Activated T-cell treated with anti-CD3 and anti-CD28 coated beads for 48 hours (primary cell): Measurements from ENCODE around the gene ADGRL3.

Experiments used
- DNase-seq: peaks from one replicate; pipeline ENCODE4 v3.0.0-alpha.2; 2020; ENCODE audit warnings: low read depth

ADGRL3 gene

DNA sequence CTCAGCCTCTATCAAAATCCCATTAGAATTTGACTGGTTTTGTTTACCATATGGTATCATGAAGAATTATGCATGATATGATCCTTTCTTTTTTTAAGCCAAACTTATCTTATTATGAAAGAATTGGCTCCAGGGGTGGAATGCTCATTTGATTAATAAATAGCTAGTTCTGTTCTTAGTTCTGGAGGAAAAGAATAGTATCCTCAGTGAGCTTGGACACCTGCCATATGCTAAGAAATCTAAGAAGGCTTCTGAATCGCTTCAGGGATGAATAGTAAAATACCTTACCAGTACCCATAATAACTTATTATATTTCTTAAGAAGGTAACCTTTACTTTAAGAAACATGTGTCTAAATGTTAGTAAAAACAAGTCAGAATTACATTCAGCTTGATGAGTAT, 803.6 kb downstream of the ADGRL3 start:
- DNase-seq, result no peak

DNA sequence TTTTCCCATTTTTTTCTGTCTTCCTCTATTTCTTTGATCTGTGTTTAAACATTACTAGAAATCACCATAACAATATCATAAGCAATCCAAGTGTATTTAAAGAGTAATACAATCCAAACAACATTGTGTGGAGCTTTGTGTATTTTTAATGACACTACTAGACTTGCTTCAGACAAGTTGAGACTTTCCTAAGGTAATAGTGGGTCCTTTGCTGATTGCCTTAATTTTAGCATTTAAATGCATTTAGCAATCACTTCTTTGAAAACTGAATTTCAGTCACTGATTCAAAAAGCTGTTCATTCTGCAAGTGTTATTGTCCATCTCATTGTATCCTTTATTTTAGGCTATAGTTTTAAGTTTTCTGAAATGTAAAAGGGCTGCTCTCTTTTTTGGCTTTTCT, 804.8 kb downstream of the ADGRL3 start:
- DNase-seq, result no peak

- no peak for DNase-seq
These were observed 806.0 kb downstream of the ADGRL3 start for GRCh38 chr4:62006108-62006507.

DNA sequence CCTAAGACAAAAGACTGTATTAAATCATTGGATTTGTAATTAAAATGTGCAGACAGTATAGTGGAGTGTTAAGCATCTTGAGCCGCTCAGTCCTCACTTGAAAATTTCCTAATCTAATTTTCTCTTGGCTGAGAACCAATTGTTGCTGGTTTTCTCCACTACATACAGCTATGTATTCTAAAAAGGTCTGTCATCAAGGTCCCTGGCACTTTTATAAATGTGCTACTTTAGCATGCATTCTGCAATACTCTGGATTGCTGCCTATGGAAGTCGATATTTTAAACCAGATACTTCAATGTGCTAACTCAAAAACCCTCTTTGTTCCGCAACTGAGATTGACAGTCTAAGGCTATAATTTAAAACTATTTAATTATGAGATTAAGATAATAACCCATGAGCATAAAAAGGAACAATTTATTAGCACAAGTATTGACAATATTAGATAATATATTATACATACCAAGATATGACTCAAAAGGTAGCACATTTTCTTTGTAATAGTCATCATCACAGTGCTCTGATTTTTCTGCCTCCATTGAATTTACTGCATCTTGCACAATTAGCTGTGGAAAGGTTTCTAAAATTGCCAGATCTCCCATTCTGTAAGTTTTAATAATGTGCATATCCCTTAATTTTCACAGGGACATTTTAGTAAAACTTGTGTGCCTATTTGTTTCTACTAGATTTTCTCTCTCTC, 815.1 kb downstream of the ADGRL3 start:
- no peak for DNase-seq

GRCh38 chr4:62018537-62018936, 818.4 kb downstream of the ADGRL3 start:
- DNase-seq, result no peak

DNA sequence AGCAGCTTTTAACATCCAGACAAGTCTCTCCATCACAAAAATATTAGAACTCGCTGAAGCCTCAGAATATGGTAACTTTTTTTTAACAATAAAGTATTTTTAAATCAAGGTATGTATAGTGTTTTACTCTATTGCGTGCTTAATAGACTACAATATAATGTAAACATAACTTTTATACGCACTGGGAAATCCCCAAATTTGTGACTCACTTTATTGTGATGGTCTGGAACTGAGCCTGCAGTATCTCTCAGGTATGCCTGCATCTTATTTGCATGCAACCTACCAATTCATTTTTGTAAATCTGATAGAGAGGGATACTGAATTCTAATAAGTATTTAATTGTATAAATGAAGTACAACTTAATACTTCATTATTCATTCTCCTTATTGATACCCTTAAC, 823.5 kb downstream of the ADGRL3 start:
- DNase-seq, result no peak

DNA sequence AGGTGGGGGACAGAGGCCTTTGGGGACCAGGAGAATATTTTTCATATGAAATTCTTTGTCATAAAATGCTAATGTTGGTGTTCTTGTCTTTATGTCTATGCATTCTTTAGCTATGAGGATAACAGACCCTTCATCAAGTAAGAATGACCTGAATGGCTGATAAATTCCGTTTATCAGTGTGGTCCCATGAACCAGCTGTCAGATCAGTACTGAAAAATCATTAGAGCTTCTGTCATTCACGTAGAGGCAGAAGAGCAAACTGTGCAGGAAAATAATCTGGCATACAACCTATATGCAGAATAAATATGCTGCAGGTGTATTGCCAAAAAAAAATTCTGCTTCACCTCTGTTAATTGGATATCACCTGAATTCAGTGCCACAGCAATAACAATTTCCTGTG, 828.6 kb downstream of the ADGRL3 start:
- DNase-seq, result no peak

DNA sequence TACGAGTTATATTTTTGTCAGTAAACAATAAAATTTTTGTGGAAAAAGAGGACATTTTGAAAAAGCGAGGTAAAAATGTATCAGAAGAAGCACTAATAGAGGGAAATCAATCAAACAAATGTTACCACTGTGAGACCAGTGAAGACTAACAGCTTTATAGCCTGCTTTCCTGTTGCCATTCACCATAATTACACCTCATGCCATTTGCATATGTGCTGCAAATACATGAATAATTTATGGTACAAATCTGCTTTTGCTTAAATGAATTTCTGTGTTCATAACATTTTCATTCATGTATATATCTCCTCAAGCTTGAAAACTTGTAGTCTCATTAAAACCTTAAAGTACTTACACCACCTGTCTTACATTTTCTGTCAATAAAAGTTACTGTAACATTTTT, 830.8 kb downstream of the ADGRL3 start:
- no peak for DNase-seq

GRCh38 chr4:62037571-62037970, 837.4 kb downstream of the ADGRL3 start:
- no peak for DNase-seq

- DNase-seq, result no peak
These were observed 851.2 kb downstream of the ADGRL3 start for GRCh38 chr4:62051332-62051731.

DNA sequence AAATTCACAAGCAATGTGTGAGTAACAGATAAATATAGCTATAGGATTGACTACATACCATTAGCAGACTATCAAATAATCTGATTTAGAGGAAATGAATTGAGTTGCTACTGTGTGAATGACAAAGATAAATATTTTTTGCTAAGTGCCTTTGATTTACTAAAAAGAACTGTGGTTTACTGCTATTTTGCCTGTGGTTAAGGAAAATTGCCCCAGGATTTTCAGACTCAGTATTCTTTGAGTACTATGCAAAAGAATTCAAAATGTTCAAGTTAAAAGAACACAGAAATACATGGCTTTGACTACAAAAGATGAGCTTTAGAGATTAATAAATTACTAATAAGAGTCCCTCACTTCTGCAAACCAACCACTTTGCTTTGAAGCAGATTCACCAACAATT, 853.8 kb downstream of the ADGRL3 start:
- DNase-seq, result no peak

DNA sequence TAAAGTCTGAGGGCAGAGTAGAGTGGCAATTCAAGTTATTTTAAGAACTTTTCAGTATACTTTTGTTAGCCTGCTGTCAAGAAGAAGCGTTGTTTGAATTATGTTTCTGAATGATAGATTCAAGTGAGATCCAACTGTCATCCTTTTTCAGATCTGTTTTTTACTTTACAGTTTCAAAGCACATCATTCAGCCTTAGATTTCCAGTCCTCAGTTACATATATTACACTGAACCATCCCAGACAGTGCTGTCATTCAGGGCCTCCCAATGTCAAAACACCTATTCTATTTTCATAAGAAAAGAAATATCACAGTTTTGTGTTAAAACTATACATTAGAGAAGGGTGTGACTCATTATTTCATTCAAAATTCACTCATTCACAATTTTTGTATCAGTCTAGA, 856.9 kb downstream of the ADGRL3 start:
- DNase-seq, result no peak

- DNase-seq, result no peak
These were observed 858.4 kb downstream of the ADGRL3 start for GRCh38 chr4:62058571-62058970.

GRCh38 chr4:62070291-62070852, 870.2 kb downstream of the ADGRL3 start:
- DNase-seq, result no peak

- no peak for DNase-seq
These were observed 875.0 kb downstream of the ADGRL3 start for GRCh38 chr4:62075089-62075488.

DNA sequence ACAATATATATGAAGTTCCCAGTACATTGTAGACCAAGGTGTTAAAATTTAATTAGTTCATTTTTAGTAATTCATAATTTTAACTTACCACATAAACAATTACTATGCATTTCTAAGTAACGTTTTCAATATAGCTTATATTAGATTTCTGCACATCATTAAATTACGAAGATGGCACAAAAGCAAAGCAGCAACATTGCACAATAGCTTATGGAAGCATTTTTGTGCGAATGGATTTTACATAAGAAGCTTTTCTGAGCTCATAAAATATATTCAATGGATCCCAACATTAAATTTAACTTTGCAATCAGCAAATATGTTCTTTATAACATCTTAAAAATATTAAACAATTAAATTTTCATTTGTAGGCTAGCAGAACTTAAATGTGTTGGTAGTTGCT, 875.4 kb downstream of the ADGRL3 start:
- DNase-seq, result no peak

GRCh38 chr4:62077406-62077805, 877.3 kb downstream of the ADGRL3 start:
- no peak for DNase-seq

GRCh38 chr4:62080431-62080830, 880.3 kb downstream of the ADGRL3 start:
- DNase-seq, result no peak

DNA sequence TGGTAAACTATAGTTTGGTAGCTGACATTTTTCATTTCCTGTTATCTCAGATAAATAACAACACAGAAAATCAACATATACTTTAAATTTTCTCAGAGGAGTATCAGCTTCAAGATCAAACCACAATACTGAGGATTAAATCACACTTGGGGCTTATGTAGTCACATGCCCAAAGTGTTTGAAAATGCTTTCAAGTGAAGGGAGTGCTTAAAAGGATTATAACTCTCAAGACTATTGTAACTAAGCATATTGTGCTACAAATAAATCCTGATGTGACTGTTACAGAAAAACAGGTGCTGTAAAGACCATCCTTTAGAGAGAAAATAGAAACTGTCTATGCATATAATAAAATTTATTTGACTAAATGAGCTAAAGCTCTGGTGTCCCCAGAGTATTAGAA, 887.6 kb downstream of the ADGRL3 start:
- no peak for DNase-seq

GRCh38 chr4:62093735-62094134, 893.6 kb downstream of the ADGRL3 start:
- DNase-seq, result no peak

DNA sequence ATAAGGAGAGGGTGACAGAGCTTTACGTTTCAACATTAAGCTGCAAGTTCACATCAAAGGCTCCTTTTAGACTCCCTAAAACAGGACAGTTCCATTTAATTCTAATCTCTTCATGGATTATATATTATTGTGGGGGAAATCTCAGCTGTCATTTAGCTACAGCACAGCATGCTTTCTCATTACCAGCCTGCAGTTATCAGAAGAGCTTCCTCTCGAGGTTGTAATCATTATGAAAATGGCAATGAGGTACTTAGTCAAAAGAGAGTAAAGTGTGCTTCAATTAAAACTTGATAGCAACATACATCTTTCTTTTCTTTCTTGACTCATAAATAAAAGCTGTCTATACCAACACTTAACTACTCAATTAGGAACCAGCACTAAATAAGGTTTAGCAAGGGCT, 896.8 kb downstream of the ADGRL3 start:
- DNase-seq, result no peak

DNA sequence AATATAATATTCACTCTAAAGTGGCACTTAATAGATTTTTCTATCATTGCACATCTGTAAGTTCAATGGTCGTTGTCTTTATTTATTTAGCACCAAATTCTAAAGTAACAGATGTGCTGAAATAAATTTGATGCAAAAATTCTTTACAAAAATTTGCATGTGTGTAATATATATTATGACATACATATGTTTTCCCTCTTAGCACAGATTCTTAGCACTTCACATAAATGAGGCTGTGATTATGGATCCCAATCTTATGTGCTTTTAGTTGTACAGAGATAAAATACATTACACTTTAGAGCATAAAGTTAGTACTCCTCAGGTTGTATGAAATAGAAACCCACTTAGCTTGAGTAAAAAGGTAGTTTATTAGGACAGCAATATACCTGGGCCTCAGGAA, 915.1 kb downstream of the ADGRL3 start:
- DNase-seq, result no peak

- DNase-seq, result no peak
These were observed 917.8 kb downstream of the ADGRL3 start for GRCh38 chr4:62117886-62118285.

GRCh38 chr4:62118558-62118957, 918.4 kb downstream of the ADGRL3 start:
- no peak for DNase-seq
